IMR-90 (cell line): ENCODE data around the gene CD55. TPM values are rescaled to one million over a fixed set of nuclear protein-coding genes. Genes with fewer than 3 reads are reported as not detected.

Source experiments
- ATAC-seq: fragments of 200-7000 bp; cut with Tn5 transposase; 2 replicates; pipeline ENCODE4 v1.9.1; 2020; ENCODE audit warnings: low read depth, mild to moderate bottlenecking, moderate library complexity
- BruUV-seq: library from RNA; stranded (reverse); fragments of 400-500 nt; replicated peaks from 2 replicates; lab custom pipeline; 2021; lab: Mats Ljungman, UMichigan
- CTCF ChIA-PET: fragments of 300-600 bp; formaldehyde crosslinking; extraction: SDS; loops from one replicate; lab custom pipeline; 2021; ENCODE audit warnings: antibody characterized with exemption; lab: Yijun Ruan, JAX
- POLR2A ChIA-PET: fragments of 300-600 bp; sonication (Branson Sonifier 250); formaldehyde crosslinking; loops from one replicate; lab custom pipeline; 2022; ENCODE audit warnings: antibody characterized with exemption; ENCODE audit not compliant: unreplicated experiment; lab: Charles Lee
- DNase-seq: peaks from one replicate; pipeline ENCODE4 v3.0.0; 2013
- H2AFZ ChIP-seq: replicated peaks from 2 replicates; pipeline ENCODE3; 2013; ENCODE audit warnings: low read length, mild to moderate bottlenecking; ENCODE audit not compliant: poor library complexity
- H2AK5ac ChIP-seq: 2 replicates; pipeline ENCODE4 v1.6.1; 2013; ENCODE audit warnings: low read depth, low read length, inconsistent platforms
- H2AK9ac ChIP-seq: replicated peaks from 2 replicates; pipeline ENCODE3; 2013; ENCODE audit warnings: mild to moderate bottlenecking, low read depth, low read length, moderate library complexity; ENCODE audit not compliant: poor library complexity
- H2BK120ac ChIP-seq: 2 replicates; pipeline ENCODE4 v1.6.1; 2013; ENCODE audit warnings: low read depth, low read length, inconsistent platforms
- H2BK15ac ChIP-seq: 3 replicates; pipeline ENCODE4 v1.6.1; 2013; ENCODE audit warnings: low read depth, low read length, inconsistent platforms
- H2BK20ac ChIP-seq: 2 replicates; pipeline ENCODE4 v1.6.1; 2013; ENCODE audit warnings: low read depth, mild to moderate bottlenecking, inconsistent platforms, low read length, moderate library complexity
- H2BK5ac ChIP-seq: 2 replicates; pipeline ENCODE4 v1.6.1; 2013; ENCODE audit warnings: mild to moderate bottlenecking, low read depth, low read length, inconsistent platforms; ENCODE audit not compliant: poor library complexity, severe bottlenecking
- H3K14ac ChIP-seq: replicated peaks from 2 replicates; pipeline ENCODE4 v1.6.1; 2013; ENCODE audit warnings: low read depth, low read length, inconsistent platforms
- H3K18ac ChIP-seq: 2 replicates; pipeline ENCODE4 v1.6.1; 2013; ENCODE audit warnings: low read depth, low read length, control low read depth
- H3K23ac ChIP-seq: 2 replicates; pipeline ENCODE4 v1.6.1; 2013; ENCODE audit warnings: low read depth, low read length, inconsistent platforms
- H3K27ac ChIP-seq: 2 replicates; pipeline ENCODE4 v1.5.1; 2013; ENCODE audit warnings: mild to moderate bottlenecking, control low read depth, low read length; ENCODE audit not compliant: insufficient read depth
- H3K27me3 ChIP-seq: 2 replicates; pipeline ENCODE4 v1.6.1; 2013; ENCODE audit warnings: low read length; ENCODE audit not compliant: control insufficient read depth, insufficient read depth
- H3K36me3 ChIP-seq: 2 replicates; pipeline ENCODE4 v1.6.1; 2013; ENCODE audit warnings: low read length, mixed read lengths; ENCODE audit not compliant: control insufficient read depth, insufficient read depth
- H3K4ac ChIP-seq: 2 replicates; pipeline ENCODE4 v1.6.1; 2013; ENCODE audit warnings: low read depth, low read length, inconsistent platforms
- H3K4me1 ChIP-seq: 2 replicates; pipeline ENCODE4 v1.6.1; 2013; ENCODE audit warnings: low read length, mixed read lengths; ENCODE audit not compliant: control insufficient read depth, insufficient read depth
- H3K4me2 ChIP-seq: 2 replicates; pipeline ENCODE4 v1.6.1; 2013; ENCODE audit warnings: low read depth, mild to moderate bottlenecking, control low read depth, low read length, moderate library complexity
- H3K4me3 ChIP-seq: 2 replicates; pipeline ENCODE4 v1.5.1; 2013; ENCODE audit warnings: low read depth, mild to moderate bottlenecking, control low read depth, low read length, moderate library complexity; ENCODE audit not compliant: insufficient read depth
- H3K56ac ChIP-seq: 2 replicates; pipeline ENCODE4 v1.6.1; 2013; ENCODE audit warnings: low read length, inconsistent platforms; ENCODE audit not compliant: insufficient read depth; ENCODE audit errors: extremely low read depth
- H3K79me1 ChIP-seq, 2 experiments: 2 replicates each; pipeline ENCODE4 v1.6.1; 2013; ENCODE audit warnings: low read length in 2 of 2, inconsistent platforms in 1 of 2, low read depth in 1 of 2
- H3K9ac ChIP-seq: 2 replicates; pipeline ENCODE4 v1.6.1; 2013; ENCODE audit warnings: low read depth, low read length, control low read depth
- H3K9me1 ChIP-seq: 2 replicates; pipeline ENCODE4 v1.6.1; 2013; ENCODE audit warnings: low read length, inconsistent platforms; ENCODE audit not compliant: insufficient read depth
- H3K9me3 ChIP-seq: 2 replicates; pipeline ENCODE4 v1.6.1; 2013; ENCODE audit warnings: low read length; ENCODE audit not compliant: control insufficient read depth, insufficient read depth
- H4K20me1 ChIP-seq: 2 replicates; pipeline ENCODE4 v1.6.1; 2013; ENCODE audit warnings: low read length, inconsistent platforms; ENCODE audit not compliant: insufficient read depth
- H4K5ac ChIP-seq: 2 replicates; pipeline ENCODE4 v1.6.1; 2013; ENCODE audit warnings: mild to moderate bottlenecking, low read depth, low read length, control low read depth
- H4K8ac ChIP-seq, 2 experiments: 2 replicates each; pipeline ENCODE4 v1.6.1; 2013; ENCODE audit warnings: low read depth in 2 of 2, low read length in 2 of 2, control low read depth in 1 of 2, inconsistent platforms in 1 of 2
- H4K91ac ChIP-seq: 2 replicates; pipeline ENCODE4 v1.6.1; 2013; ENCODE audit warnings: low read depth, low read length, inconsistent platforms; ENCODE audit not compliant: insufficient read depth
- BHLHE40 ChIP-seq: fragments of 150-350 bp; IDR thresholded peaks from 2 replicates; pipeline ENCODE4 v1.6.1; 2016; ENCODE audit warnings: mild to moderate bottlenecking, low read depth, low read length
- CHD1 ChIP-seq: IDR thresholded peaks from 2 replicates; pipeline ENCODE4 v1.6.1; 2012; ENCODE audit warnings: low read depth, low read length, improper control_type of control experiment
- CTCF ChIP-seq: conservative IDR thresholded peaks from 2 replicates; pipeline ENCODE4 v1.5.1; 2012; ENCODE audit warnings: mild to moderate bottlenecking, low read depth, low read length, improper control_type of control experiment
- MAFK ChIP-seq: IDR thresholded peaks from 2 replicates; pipeline ENCODE4 v1.6.1; 2012; ENCODE audit warnings: low read depth, low read length, improper control_type of control experiment
- MAZ ChIP-seq: IDR thresholded peaks from 2 replicates; pipeline ENCODE4 v1.6.1; 2012; ENCODE audit warnings: low read depth, mild to moderate bottlenecking, low read length, improper control_type of control experiment, moderate library complexity, borderline replicate concordance
- MXI1 ChIP-seq: IDR thresholded peaks from 2 replicates; pipeline ENCODE4 v1.6.1; 2012; ENCODE audit warnings: low read depth, mild to moderate bottlenecking, low read length, moderate library complexity, borderline replicate concordance
- NFE2L2 ChIP-seq: fragments of 150-350 bp; IDR thresholded peaks from 2 replicates; pipeline ENCODE4 v1.6.1; 2016; ENCODE audit warnings: low read depth, mild to moderate bottlenecking, low read length
- POLR2A ChIP-seq: IDR thresholded peaks from 2 replicates; pipeline ENCODE4 v1.6.1; 2012; ENCODE audit warnings: mild to moderate bottlenecking, low read depth, low read length
- RAD21 ChIP-seq: IDR thresholded peaks from 2 replicates; pipeline ENCODE4 v1.6.1; 2012; ENCODE audit warnings: low read length, improper control_type of control experiment
- RFX5 ChIP-seq: IDR thresholded peaks from 2 replicates; pipeline ENCODE4 v1.8.0; 2012; ENCODE audit warnings: low read depth, mild to moderate bottlenecking, low read length, moderate library complexity
- SMC3 ChIP-seq: fragments of 150-350 bp; IDR thresholded peaks from 2 replicates; pipeline ENCODE4 v1.6.1; 2016; ENCODE audit warnings: low read depth, mild to moderate bottlenecking, antibody characterized with exemption, low read length, moderate library complexity
- dilution Hi-C: fragments of 300-500 bp; cut with HindIII; formaldehyde crosslinking; loops from one replicate; pipeline ENCODE4 v1.14.3; 2018; ENCODE audit warnings: low sequenced_read_pairs; ENCODE audit not compliant: unreplicated experiment
- in situ Hi-C: fragments of 300-500 bp; cut with MboI; formaldehyde crosslinking; loops from 3 replicates; pipeline ENCODE4 v1.14.3; 2019; ENCODE audit warnings: low sequenced_read_pairs, inconsistent platforms, mixed read lengths
- intact Hi-C: fragments of 100-400 bp; cut with micrococcal nuclease; formaldehyde crosslinking; loops from 2 replicates; pipeline ENCODE4 v1.10.0; 2022
- polyA plus RNA-seq, 3 experiments: library from polyadenylated mRNA; depleted of rRNA; stranded (reverse); fragments of >200 nt; gene quantifications; 2 replicates each; pipeline ENCODE4 v1.2.3, GENCODE V29; 2012; ENCODE audit warnings: low replicate concordance in 1 of 3
- total RNA-seq: library from RNA; depleted of rRNA; stranded (reverse); fragments of >200 nt; gene quantifications from 2 replicates; pipeline ENCODE4 v1.2.3, GENCODE V29; 2012

The CD55 gene
- total and polyA plus RNA-seq, 2 of the 4 experiments (the other 2 are of a cell fraction): 6.6 to 11.5 TPM

- intact Hi-C loops (no loop called here), dilution Hi-C loops (no loop called here), in situ Hi-C loops (no loop called here)
- no TSS peak for BruUV-seq
- Histone ChIP-seq H3K14ac (no peak overlapping the region), H2BK20ac (no peak overlapping the region), H4K20me1 (no peaks in the 10 kb centered on the region), H3K9ac (no peak overlapping the region), H2AK9ac (no peak overlapping the region), H3K4me1 (peaks cover 5% of the 10 kb centered on the region), H3K36me3 (no peaks in the 10 kb centered on the region), H2BK5ac (no peak overlapping the region), H3K9me1 (no peaks in the 10 kb centered on the region), H3K4me3 (no peak overlapping the region), H3K23ac (no peak overlapping the region), H2AK5ac (no peak overlapping the region), H3K4ac (no peak overlapping the region), H4K8ac (no peak overlapping the region), H3K9me3 (no peaks in the 10 kb centered on the region), H3K79me1 (no peaks in the 10 kb centered on the region), H3K18ac (no peak overlapping the region), H2BK120ac (no peak overlapping the region), H3K4me2 (no peak overlapping the region), H4K5ac (no peak overlapping the region), H3K27ac (no peak overlapping the region), H2AFZ (no peak overlapping the region), H2BK15ac (no peak overlapping the region), H3K27me3 (peaks cover 4% of the 10 kb centered on the region; the same call in 1 of the 2 replicates), H4K91ac (no peak overlapping the region), H3K56ac (no peak overlapping the region)
- no peak for DNase-seq
- ChIA-PET CTCF (no interaction called here), POLR2A (no interaction called here)
- TF ChIP-seq CHD1 (no peak), BHLHE40 (no peak), MXI1 (no peak), MAFK (no peak), MAZ (no peak), CTCF (no peak), RAD21 (no peak), NFE2L2 (no peak), POLR2A (no peak), RFX5 (no peak), SMC3 (no peak)
- ATAC-seq: no peak
These were observed 20.5 kb upstream of the CD55 start for GRCh38 chr1:207300970-207301369.
